GM12873 (cell line): ENCODE measurements around the gene NARS2.

Experiments
- CTCF ChIP-seq: IDR thresholded peaks from 2 replicates; pipeline ENCODE4 v1.5.1; 2012; ENCODE audit warnings: low read depth, mild to moderate bottlenecking, moderate library complexity, low read length, control low read depth; ENCODE audit not compliant: insufficient read depth; ENCODE audit errors: missing control alignments

The NARS2 gene

GRCh38 chr11:78459738-78460137, 114.9 kb downstream of the NARS2 start:
- TF ChIP-seq CTCF = no peak

DNA sequence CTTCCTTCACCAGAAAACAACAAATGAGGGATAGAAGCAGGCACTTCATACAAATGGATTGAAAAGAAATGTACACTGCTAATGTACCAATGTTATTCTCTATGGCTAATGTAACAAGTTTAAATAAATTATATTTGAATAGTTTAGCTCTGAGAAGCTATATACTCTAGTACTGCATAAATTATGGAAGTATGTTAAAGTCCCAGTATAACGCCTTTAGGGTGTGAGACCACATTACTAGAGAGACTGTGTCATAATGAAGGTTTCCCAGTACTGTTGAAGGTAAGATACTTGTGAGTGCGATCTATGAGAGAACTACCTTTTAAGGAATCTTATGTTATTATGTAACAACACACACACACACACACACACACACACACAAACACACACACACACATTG, 117.2 kb downstream of the NARS2 start:
- no peak for TF ChIP-seq CTCF

GRCh38 chr11:78453140-78453935, 121.3 kb downstream of the NARS2 start:
- TF ChIP-seq CTCF = no peak

- no peak for TF ChIP-seq CTCF
These were observed 123.1 kb downstream of the NARS2 start for GRCh38 chr11:78451371-78452150.

GRCh38 chr11:78450866-78451265, 123.8 kb downstream of the NARS2 start:
- TF ChIP-seq CTCF = no peak

- TF ChIP-seq CTCF = no peak
These were observed 124.8 kb downstream of the NARS2 start for GRCh38 chr11:78449866-78450265.

DNA sequence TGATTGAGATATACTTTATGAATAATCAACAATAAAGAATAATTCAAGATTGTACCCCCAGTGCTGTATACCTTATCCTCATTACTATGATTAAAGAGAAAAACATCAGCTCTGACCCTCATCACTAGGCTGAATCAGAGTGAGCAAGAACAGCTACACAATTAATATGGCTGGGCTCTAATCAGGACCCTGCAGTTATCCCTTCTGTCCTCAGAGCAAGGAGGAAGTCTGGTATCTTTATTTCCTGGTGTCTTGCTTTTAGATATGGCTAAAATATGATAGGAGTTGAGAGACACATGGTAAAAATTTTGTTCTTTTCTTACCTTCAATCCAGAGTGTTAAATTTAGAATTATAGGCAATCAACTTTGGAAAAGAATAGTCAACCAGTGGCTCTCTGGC, 128.5 kb downstream of the NARS2 start:
- TF ChIP-seq CTCF = no peak
